Neuron (in vitro differentiated cells): ENCODE results near the gene UBASH3B.

Experiments used
- H2AFZ ChIP-seq: one replicate; pipeline ENCODE4 v1.6.1; 2013; ENCODE audit warnings: low read depth, mild to moderate bottlenecking, inconsistent platforms, low read length, moderate library complexity
- H3K27me3 ChIP-seq: one replicate; pipeline ENCODE4 v1.6.1; 2013; ENCODE audit warnings: low read length; ENCODE audit not compliant: insufficient read depth
- H3K36me3 ChIP-seq: one replicate; pipeline ENCODE4 v1.6.1; 2013; ENCODE audit warnings: low read length; ENCODE audit not compliant: insufficient read depth
- H3K4me1 ChIP-seq: one replicate; pipeline ENCODE4 v1.6.1; 2013; ENCODE audit warnings: low read length; ENCODE audit not compliant: insufficient read depth
- H3K4me3 ChIP-seq: 2 replicates; pipeline ENCODE4 v1.5.1; 2013; ENCODE audit warnings: mild to moderate bottlenecking, low read length, moderate library complexity
- H3K9me3 ChIP-seq: one replicate; pipeline ENCODE4 v1.6.1; 2013; ENCODE audit warnings: low read length

UBASH3B gene

DNA sequence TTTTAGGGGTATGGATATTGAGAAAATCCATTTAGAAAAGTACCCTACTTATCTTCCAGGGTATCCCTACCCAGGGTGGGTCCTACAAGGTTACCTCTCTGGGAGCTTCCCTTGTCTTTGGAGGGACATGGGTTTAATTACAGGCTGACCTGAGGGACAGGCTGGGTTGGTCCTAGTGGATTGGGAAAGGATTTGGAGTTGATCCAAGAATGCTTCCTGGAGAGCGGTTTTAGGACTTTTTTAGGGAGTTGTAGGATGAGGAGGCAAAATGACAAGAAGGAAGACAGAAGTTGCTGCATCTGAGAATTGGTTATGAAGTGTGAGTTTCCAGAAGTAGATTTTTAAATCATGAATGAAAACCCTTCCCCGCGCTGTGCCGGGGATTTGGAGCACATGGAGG, 121.0 kb downstream of the UBASH3B start:
- no peaks in the 10 kb centered on the region for H3K36me3 ChIP-seq
- H3K9me3 ChIP-seq, result no peaks in the 10 kb centered on the region
- H3K4me1 ChIP-seq, result peaks cover 4% of the 10 kb centered on the region
- no peaks in the 10 kb centered on the region for H3K27me3 ChIP-seq
- no peak overlapping the region for H3K4me3 ChIP-seq
- H2AFZ ChIP-seq, result no peak overlapping the region

GRCh38 chr11:122777343-122777742, 121.8 kb downstream of the UBASH3B start:
- Histone ChIP-seq H2AFZ (no peak overlapping the region), H3K4me1 (peaks cover 4% of the 10 kb centered on the region), H3K4me3 (no peak overlapping the region), H3K27me3 (no peaks in the 10 kb centered on the region), H3K36me3 (no peaks in the 10 kb centered on the region), H3K9me3 (no peaks in the 10 kb centered on the region)

- peaks cover 4% of the 10 kb centered on the region for H3K4me1 ChIP-seq
- no peaks in the 10 kb centered on the region for H3K9me3 ChIP-seq
- H3K27me3 ChIP-seq, result no peaks in the 10 kb centered on the region
- no peak overlapping the region for H3K4me3 ChIP-seq
- H2AFZ ChIP-seq, result no peak overlapping the region
- H3K36me3 ChIP-seq, result no peaks in the 10 kb centered on the region
Measured at GRCh38 chr11:122778148-122778547, 122.6 kb downstream of the UBASH3B start.

DNA sequence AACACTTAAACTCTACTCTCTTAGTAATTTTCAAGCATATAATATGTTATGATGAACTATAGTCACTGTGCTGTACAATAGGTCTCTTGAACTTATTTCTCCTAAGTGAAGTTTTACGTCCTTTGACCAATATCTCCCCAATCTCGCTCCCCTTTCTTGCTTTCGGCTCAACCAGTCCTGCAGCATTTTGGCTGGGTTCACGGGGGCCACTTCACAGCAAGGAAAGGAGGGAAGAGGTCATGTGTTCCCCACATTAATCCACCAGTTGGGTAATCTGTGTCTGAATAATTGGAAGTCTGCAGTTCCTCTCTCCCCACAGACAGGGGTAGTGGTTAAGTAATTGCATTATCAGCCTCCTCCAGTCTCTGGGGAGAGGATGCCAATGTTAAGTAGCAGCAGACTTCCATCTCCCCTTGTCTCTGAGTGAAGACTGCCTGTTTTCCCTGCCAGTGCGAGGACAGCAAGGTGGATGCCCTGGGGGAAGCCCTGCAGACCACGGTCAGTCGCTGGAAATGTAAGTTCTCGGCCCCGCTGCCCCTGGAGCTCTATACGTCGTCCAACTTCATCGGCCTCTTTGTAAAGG, 123.6 kb downstream of the UBASH3B start:
- no peak overlapping the region for H2AFZ ChIP-seq
- no peaks in the 10 kb centered on the region for H3K9me3 ChIP-seq
- H3K36me3 ChIP-seq, result no peaks in the 10 kb centered on the region
- no peaks in the 10 kb centered on the region for H3K27me3 ChIP-seq
- H3K4me3 ChIP-seq, result no peak overlapping the region
- H3K4me1 ChIP-seq, result no peaks in the 10 kb centered on the region

DNA sequence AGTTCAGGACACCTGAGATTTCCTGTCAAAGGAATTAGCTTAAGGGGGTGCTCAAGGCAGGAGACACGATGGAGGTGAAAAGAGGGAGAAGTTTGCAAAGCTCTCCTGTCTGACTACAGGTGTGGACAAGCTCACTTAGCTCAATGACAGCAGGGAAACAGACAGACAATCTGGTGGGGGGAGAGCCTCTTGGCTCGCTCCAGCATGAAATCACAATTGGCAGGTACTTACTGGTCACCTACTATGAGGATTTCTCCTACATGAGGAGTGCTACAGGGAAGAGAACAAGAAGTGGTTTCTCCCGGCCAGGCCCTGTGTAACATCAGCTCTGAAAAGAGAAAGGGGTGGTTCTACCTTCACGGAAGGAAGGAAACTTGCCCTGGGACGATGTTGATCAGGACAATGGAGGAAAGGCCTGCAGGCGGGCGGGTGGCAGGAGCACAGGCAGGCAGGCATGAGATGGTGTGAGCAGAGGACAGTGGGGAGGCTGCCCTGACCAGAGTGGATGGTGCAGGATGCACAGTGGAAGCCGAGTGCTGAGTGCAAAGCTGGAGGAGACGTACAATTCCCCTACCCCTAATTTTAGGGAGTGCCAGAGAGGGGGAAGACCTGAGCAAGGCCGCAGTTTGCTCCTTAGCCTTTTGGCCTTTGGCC, 124.9 kb downstream of the UBASH3B start:
- Histone ChIP-seq H3K9me3 (no peaks in the 10 kb centered on the region), H3K36me3 (no peaks in the 10 kb centered on the region), H2AFZ (no peak overlapping the region), H3K4me3 (no peak overlapping the region), H3K27me3 (no peaks in the 10 kb centered on the region), H3K4me1 (peaks cover 6% of the 10 kb centered on the region)

DNA sequence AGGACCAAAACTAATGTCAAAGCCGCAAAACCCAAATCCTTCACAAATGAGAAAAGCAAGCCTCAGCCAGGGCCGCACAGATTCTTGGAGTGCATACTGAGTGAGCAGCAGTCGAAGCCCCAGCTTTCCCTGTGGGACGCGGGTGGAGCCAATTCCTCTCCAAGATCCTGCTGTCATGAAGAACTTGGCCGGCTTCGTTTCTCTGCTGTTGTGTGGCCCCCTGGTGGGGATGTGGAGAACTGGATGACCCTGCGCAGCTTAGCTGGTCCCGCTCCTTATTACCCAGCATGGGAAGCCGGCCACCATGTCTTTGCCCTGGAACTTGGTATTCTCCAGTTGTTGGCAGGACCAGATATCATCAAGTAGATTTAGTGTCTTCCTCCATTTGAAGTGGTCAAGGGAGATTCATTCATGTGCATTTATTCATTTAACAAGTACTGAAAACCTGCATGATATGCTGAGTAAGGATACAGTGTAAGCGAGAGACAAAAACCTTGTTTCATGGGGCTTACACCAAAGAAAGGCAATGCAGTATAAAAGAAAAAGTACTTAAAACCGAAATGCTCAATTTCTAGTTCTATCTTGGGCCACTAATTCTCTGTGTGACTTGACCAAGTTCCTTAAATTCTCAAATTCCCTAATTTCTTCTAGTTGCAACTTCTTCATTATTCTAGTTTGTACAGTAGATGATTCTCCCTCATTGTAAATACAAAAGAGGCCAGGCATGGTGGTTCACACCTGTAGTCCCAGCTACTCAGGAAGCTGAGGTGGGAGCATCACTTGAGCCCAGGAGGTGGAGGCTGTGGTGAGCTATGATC, 126.1 kb downstream of the UBASH3B start:
- Histone ChIP-seq H3K4me3 (no peak overlapping the region), H2AFZ (no peak overlapping the region), H3K27me3 (no peaks in the 10 kb centered on the region), H3K4me1 (peaks cover 6% of the 10 kb centered on the region), H3K9me3 (no peaks in the 10 kb centered on the region), H3K36me3 (no peaks in the 10 kb centered on the region)

DNA sequence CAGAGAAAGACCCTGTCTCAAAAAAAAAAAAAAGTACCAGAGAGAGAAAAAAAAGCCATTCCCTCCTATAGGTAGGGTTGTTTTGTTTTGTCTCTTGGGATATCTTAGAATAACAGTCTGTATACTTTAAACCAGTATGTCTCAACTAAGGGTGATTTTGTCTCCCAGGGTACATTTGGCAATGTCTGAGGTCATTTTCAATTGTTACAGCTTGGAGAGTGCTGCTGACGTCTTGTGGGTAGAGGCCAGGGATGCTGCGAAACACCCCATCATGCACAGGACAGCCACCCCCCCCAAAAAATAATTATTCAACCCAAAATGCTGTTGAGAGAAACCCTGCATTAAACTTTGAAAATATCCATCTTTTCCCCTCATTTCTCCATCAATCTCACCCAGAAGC, 126.7 kb downstream of the UBASH3B start:
- no peak overlapping the region for H3K4me3 ChIP-seq
- no peaks in the 10 kb centered on the region for H3K36me3 ChIP-seq
- no peaks in the 10 kb centered on the region for H3K9me3 ChIP-seq
- H3K4me1 ChIP-seq, result peaks cover 6% of the 10 kb centered on the region
- no peaks in the 10 kb centered on the region for H3K27me3 ChIP-seq
- no peak overlapping the region for H2AFZ ChIP-seq

- no peaks in the 10 kb centered on the region for H3K9me3 ChIP-seq
Measured at GRCh38 chr11:122784325-122784955, 128.9 kb downstream of the UBASH3B start.

DNA sequence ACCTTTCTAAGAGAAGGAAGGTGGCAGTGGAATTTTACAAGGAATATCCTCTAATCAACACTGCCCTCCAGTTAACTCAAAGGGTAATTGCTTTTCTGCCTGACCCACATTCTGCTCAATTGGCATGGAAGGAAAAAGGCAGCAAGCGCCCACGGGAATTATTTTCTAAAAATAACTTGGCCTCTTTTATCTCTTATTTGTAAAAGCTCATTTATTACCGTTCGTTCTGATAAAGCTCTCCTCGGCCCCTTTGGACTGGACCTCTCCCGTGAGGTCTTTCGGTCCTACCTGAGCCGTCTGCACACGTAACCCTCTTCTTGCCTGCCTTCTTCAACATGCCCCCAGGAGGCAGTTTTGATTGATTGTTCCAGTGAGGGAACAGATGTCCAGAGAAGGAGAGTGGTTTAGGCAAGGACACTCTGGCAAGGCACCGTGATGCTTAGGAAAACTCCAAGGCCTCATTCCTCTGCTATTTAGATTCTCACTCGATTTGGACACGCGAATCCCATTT, 129.6 kb downstream of the UBASH3B start:
- no peak overlapping the region for H3K4me3 ChIP-seq
- no peaks in the 10 kb centered on the region for H3K36me3 ChIP-seq
- peaks cover 6% of the 10 kb centered on the region for H3K4me1 ChIP-seq
- H2AFZ ChIP-seq, result no peak overlapping the region
- no peaks in the 10 kb centered on the region for H3K27me3 ChIP-seq
- H3K9me3 ChIP-seq, result no peaks in the 10 kb centered on the region

More at GRCh38 chr11:122784325-122784955, 128.9 kb downstream of the UBASH3B start:
- H3K36me3 ChIP-seq, result no peaks in the 10 kb centered on the region
- H3K27me3 ChIP-seq, result no peaks in the 10 kb centered on the region
- no peak overlapping the region for H3K4me3 ChIP-seq
- H3K4me1 ChIP-seq, result peaks cover 6% of the 10 kb centered on the region
- H2AFZ ChIP-seq, result no peak overlapping the region

- no peak overlapping the region for H2AFZ ChIP-seq
- H3K36me3 ChIP-seq, result no peaks in the 10 kb centered on the region
- no peaks in the 10 kb centered on the region for H3K9me3 ChIP-seq
- no peak overlapping the region for H3K4me3 ChIP-seq
- peaks cover 6% of the 10 kb centered on the region for H3K4me1 ChIP-seq
- no peaks in the 10 kb centered on the region for H3K27me3 ChIP-seq
Measured at GRCh38 chr11:122786896-122787295, 131.4 kb downstream of the UBASH3B start.

GRCh38 chr11:122788781-122789535, 133.4 kb downstream of the UBASH3B start:
- no peaks in the 10 kb centered on the region for H3K36me3 ChIP-seq
- H3K4me3 ChIP-seq, result no peak overlapping the region
- H2AFZ ChIP-seq, result no peak overlapping the region
- H3K27me3 ChIP-seq, result no peaks in the 10 kb centered on the region
- H3K4me1 ChIP-seq, result peaks cover 6% of the 10 kb centered on the region
- no peaks in the 10 kb centered on the region for H3K9me3 ChIP-seq

- Histone ChIP-seq H2AFZ (no peak overlapping the region), H3K9me3 (no peaks in the 10 kb centered on the region), H3K4me3 (no peak overlapping the region), H3K4me1 (peaks cover under 1% of the 10 kb centered on the region), H3K27me3 (no peaks in the 10 kb centered on the region), H3K36me3 (no peaks in the 10 kb centered on the region)
Measured at GRCh38 chr11:122789907-122790306, 134.4 kb downstream of the UBASH3B start.
